GM12801 (cell line): ENCODE measurements around the gene DLX3.

Source experiments
- CTCF ChIP-seq: IDR thresholded peaks from one replicate; pipeline ENCODE4 v1.5.1; 2011; ENCODE audit warnings: control low read depth; ENCODE audit not compliant: insufficient read length; ENCODE audit errors: extremely low read depth

The DLX3 gene

GRCh38 chr17:49989518-49989880 is 5.5 kb downstream of the DLX3 start:
- TF ChIP-seq CTCF: no peak

DNA sequence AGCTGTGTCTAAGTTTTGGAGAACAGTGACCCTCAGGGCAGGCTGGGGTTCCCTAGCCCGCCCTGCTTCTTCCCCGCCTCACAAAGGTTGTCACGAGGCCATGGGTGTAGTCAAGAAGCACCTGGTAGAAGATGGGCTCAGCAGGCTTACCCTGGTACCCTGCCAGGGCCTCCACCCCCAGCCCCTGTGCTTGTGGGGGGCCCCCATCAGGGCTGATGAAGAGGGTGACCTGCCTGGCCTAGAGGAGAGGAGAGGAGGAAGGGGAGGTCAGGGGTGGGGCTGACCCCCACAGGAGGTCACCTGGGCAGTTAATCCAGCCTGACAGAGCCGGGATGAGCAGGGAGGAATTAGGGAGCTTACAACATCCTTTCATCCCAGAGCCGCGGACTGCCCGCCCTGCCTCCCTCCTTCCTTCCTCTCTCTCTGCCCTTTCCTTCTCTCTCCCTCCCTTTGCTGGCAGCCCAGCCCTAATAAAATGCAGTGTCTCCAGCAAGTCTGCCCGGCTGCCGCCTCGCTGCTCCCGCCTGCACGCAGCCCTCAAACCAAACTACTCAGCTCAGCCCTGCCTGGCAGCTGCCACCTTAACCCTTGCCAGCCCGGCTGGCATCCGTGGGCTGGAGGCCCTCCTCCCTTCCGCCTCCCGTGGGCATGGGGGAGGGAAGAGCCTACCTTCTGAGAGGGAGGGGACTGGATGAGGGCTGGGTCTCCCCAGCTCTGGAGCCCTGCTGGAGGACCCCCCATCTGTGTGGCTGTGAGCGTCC is 7.2 kb downstream of the DLX3 start:
- TF ChIP-seq CTCF: no peak

- TF ChIP-seq CTCF: no peak
Measured at GRCh38 chr17:49987290-49987585, 7.8 kb downstream of the DLX3 start.

DNA sequence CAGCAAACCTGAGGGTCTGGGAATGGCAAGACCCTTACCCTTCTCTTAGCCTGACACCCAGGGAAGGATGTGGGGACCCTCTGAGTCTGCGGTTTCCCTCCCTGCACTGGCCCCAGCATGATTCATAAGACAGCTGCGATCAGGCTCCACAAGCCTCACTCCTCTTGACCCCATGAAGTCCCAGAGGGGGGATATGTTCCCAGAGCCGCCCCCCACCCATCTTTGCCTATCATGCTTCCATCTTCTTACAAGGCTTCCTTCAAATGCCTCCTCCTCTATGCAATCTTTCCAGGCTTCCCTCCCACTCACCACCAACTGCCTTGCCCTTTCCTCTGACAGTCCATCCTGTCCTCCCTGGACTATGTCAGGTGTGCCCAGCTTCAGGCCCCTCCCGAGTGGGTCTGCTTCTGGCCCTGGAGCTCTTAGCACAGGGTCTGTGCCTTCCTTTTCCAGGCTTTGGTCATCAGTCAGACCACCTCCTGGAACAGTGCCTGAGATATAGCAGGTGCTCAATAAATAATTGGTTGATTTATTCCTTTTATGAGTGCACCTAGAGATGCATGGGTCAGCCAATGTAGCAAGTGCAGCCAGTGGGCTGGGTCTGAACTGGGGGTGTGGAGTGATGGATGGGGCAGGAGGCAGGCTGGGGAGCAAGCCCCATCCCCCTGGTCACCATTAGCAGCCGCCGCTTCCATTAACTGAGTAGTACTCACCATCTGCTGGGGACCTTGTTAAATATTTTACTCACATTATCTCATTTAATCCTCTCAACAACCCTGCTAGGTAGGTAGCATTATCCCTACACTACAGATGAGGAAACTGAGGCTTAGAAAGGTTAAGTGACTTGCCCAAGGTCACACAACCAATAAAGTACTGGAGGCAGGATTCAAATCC is 8.4 kb downstream of the DLX3 start:
- TF ChIP-seq CTCF: no peak

DNA sequence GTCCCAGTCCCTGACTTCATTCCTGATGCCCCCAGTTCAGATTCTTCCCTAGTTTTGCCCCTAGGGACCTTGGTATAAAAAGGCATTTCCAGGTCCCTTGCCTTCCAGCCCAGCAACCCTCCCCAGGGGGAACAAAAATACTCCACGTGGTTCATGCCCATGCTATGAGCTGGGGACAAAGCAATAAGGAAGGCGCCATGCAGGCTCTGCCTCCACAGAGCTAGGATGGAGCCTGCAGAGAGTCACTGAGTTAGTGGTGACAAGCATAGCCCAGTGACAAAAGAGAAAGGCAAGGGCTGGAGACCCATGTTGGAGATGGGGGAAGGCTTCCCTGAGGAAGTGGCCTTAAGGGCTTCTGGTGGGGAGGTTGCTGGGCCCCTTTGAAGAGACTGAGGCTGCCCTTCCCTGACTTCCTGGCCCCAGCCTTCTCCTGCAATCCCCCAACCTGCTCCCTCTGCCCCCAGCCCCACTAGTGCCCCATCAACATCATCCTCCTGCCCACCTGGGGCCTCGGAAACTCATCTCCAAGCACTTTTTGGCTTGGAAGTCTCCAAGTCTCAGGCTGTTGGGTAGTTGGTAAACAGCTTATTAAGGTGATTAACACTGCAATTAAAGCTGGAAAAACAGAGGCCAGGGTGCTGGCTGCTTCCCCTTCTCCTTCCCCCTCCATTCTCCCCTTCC is 9.6 kb downstream of the DLX3 start:
- no peak for TF ChIP-seq CTCF

DNA sequence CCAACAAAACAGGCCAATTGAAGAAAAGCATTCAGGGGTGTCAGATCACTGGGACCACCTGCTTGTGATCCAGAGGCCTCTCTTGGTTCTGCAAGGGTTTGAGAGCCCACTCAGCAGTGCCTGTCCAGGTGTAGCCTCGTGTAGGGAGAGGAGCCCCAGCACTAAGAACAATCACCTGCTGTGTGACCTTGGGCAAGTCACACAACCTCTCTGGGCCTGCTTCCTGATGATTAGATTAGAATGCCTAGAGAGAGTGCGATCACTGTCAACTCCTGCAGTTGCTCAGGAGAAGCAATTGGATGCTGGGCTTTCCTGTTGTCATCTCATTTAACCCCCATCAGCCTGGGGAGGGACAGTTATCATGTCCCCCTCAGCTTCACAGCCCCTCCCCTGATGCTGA is 10.2 kb downstream of the DLX3 start:
- no peak for TF ChIP-seq CTCF

DNA sequence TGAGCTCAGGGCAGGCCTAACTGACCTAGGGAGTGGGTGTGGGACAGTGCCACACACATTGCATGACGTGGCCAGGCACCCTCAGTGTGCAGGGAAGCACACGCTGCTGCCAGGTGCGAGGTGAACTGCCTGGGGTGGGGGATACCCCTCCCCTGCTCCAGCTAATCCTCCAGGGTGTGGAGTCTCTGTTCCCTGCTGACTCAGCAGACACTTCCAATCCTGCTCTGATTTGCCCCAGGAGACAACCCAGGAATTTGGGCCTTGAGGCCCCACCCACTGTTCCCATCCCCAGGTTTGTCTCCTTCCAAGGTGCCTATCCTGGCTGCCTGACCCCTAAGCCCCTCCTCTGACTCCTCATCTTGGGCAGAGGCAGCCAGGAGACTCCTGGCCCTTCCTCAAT is 10.7 kb downstream of the DLX3 start:
- no peak for TF ChIP-seq CTCF
